Ishikawa (cell line): ENCODE results near the gene TRRAP.

Experiments used
- RAD21 ChIP-seq: IDR thresholded peaks from 2 replicates; pipeline ENCODE4 v1.6.1; 2012; ENCODE audit warnings: low read depth
- YY1 ChIP-seq: IDR thresholded peaks from 2 replicates; pipeline ENCODE4 v1.6.1; 2012; ENCODE audit warnings: low read depth

DNA sequence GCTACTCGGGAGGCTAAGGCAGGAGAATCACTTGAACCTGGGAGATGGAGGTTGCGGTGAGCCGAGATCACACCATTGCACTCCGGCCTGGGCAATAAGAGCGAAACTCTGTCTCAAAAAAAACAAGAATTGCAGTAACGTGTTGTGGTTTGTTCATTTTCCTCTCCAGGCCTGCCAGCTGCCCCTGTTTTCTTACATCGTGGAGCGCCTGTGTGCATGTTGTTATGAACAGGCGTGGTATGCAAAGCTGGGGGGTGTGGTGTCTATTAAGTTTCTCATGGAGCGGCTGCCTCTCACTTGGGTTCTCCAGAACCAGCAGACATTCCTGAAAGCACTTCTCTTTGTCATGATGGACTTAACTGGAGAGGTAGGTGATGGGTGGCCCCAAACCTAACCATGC is 52.1 kb downstream of the TRRAP start:
- no peak for TF ChIP-seq RAD21
- no peak for TF ChIP-seq YY1
